H1 (cell line): ENCODE data around the gene TAX1BP1. TPM values are rescaled to one million over a fixed set of nuclear protein-coding genes. Genes with fewer than 3 reads are reported as not detected.

Experiments used
- CTCF ChIA-PET: fragments of 300-600 bp; sonication (Branson Sonifier 250); formaldehyde crosslinking; loops from one replicate; lab custom pipeline; 2021; ENCODE audit not compliant: partially characterized antibody; lab: Charles Lee
- POLR2A ChIA-PET: fragments of 300-600 bp; sonication (Branson Sonifier 250); formaldehyde crosslinking; loops from one replicate; lab custom pipeline; 2021; ENCODE audit warnings: inconsistent platforms; ENCODE audit not compliant: partially characterized antibody; lab: Charles Lee
- DNase-seq, 2 experiments: peaks; one replicate each; pipeline versions ENCODE4 v3.0.0 to v3.0.0-alpha.2; 2010 to 2022; ENCODE audit warnings: low spot score in 2 of 2, low read depth in 1 of 2, mixed read lengths in 1 of 2
- FAIRE-seq: peaks from 2 replicates; lab custom pipeline; 2011; peaks lifted over from hg19 to GRCh38; lab: Jason Lieb, UNC
- H2AFZ ChIP-seq: 2 replicates; pipeline ENCODE4 v1.8.1; 2012; ENCODE audit warnings: low read length, inconsistent platforms
- H2AK5ac ChIP-seq: 2 replicates; pipeline ENCODE4 v1.6.1; 2013; ENCODE audit warnings: low read depth, low read length
- H2BK120ac ChIP-seq: replicated peaks from 2 replicates; pipeline ENCODE3; 2013; ENCODE audit warnings: low read depth, low read length, inconsistent platforms
- H2BK12ac ChIP-seq: 2 replicates; pipeline ENCODE4 v1.6.1; 2013; ENCODE audit warnings: low read depth, low read length
- H2BK15ac ChIP-seq: 2 replicates; pipeline ENCODE4 v1.6.1; 2013; ENCODE audit warnings: low read length
- H2BK20ac ChIP-seq: 2 replicates; pipeline ENCODE4 v1.6.1; 2013; ENCODE audit warnings: low read length
- H2BK5ac ChIP-seq: 2 replicates; pipeline ENCODE4 v1.6.1; 2013; ENCODE audit warnings: low read depth, low read length
- H3K14ac ChIP-seq: 2 replicates; pipeline ENCODE4 v1.6.1; 2013; ENCODE audit warnings: inconsistent platforms; ENCODE audit not compliant: insufficient read length
- H3K18ac ChIP-seq: 2 replicates; pipeline ENCODE4 v1.6.1; 2013; ENCODE audit warnings: low read length; ENCODE audit errors: extremely low read depth
- H3K23ac ChIP-seq: 2 replicates; pipeline ENCODE4 v1.6.1; 2013; ENCODE audit warnings: inconsistent platforms; ENCODE audit not compliant: insufficient read length
- H3K23me2 ChIP-seq: 2 replicates; pipeline ENCODE4 v1.6.1; 2013; ENCODE audit warnings: low read depth, low read length
- H3K27ac ChIP-seq: 2 replicates; pipeline ENCODE4 v1.6.1; 2011; ENCODE audit warnings: low read depth, low read length, inconsistent platforms
- H3K27me3 ChIP-seq, 4 experiments: replicated peaks in 1 of 4; 1 replicate in 1 of 4; 2 replicates in 3 of 4; pipeline versions ENCODE4 v1.6.1 to v1.8.1; 2011 to 2013; ENCODE audit warnings: low read length in 3 of 4, mild to moderate bottlenecking in 3 of 4, inconsistent platforms in 2 of 4, mixed read lengths in 2 of 4, moderate library complexity in 1 of 4; ENCODE audit not compliant: control insufficient read depth in 3 of 4, insufficient read depth in 3 of 4; ENCODE audit errors: extremely low read depth in 1 of 4
- H3K36me3 ChIP-seq, 4 experiments: 2 replicates each; pipeline versions ENCODE4 v1.6.1 to v1.8.1; 2011 to 2013; ENCODE audit warnings: mild to moderate bottlenecking in 4 of 4, low read length in 3 of 4, moderate library complexity in 2 of 4, control low read depth in 1 of 4, inconsistent platforms in 1 of 4; ENCODE audit not compliant: insufficient read depth in 4 of 4, control insufficient read depth in 2 of 4
- H3K4ac ChIP-seq: replicated peaks from 2 replicates; pipeline ENCODE3; 2013; ENCODE audit warnings: low read length, low read depth, mixed read lengths, inconsistent platforms; ENCODE audit not compliant: insufficient read length
- H3K4me1 ChIP-seq, 4 experiments: replicated peaks in 1 of 4; 1 replicate in 1 of 4; 2 replicates in 3 of 4; pipeline versions ENCODE4 v1.6.1 to v1.8.1; 2011 to 2013; ENCODE audit warnings: low read length in 3 of 4, inconsistent platforms in 2 of 4, mixed read lengths in 1 of 4; ENCODE audit not compliant: insufficient read depth in 4 of 4, control insufficient read depth in 3 of 4
- H3K4me2 ChIP-seq, 2 experiments: 2 replicates each; pipeline versions ENCODE4 v1.6.1 to v1.8.1; 2011 to 2013; ENCODE audit warnings: low read depth in 2 of 2, low read length in 2 of 2, control low read depth in 1 of 2, inconsistent platforms in 1 of 2, mild to moderate bottlenecking in 1 of 2; ENCODE audit not compliant: insufficient read depth in 1 of 2
- H3K4me3 ChIP-seq, 4 experiments: fragments of 200-600, 300-600 bp in 1 of 4; sonication (generic), shearing (Covaris generic), sonication (Bioruptor Twin) in 1 of 4; 2 replicates each; pipeline versions ENCODE4 v1.5.1 to v1.8.1; 2011 to 2016; ENCODE audit warnings: low read length in 4 of 4, low read depth in 3 of 4, control low read depth in 2 of 4, inconsistent platforms in 2 of 4, mild to moderate bottlenecking in 2 of 4, mixed read lengths in 1 of 4, moderate library complexity in 1 of 4; ENCODE audit not compliant: insufficient read depth in 2 of 4; ENCODE audit errors: extremely low read depth in 1 of 4
- H3K56ac ChIP-seq: replicated peaks from 2 replicates; pipeline ENCODE3; 2013; ENCODE audit warnings: low read depth, mild to moderate bottlenecking, mixed read lengths, low read length, inconsistent platforms; ENCODE audit not compliant: insufficient read length
- H3K79me1 ChIP-seq: 2 replicates; pipeline ENCODE4 v1.6.1; 2013; ENCODE audit warnings: low read depth, low read length, control low read depth
- H3K79me2 ChIP-seq, 2 experiments: 2 replicates each; pipeline versions ENCODE4 v1.6.1 to v1.8.1; 2012 to 2013; ENCODE audit warnings: low read length in 2 of 2, mild to moderate bottlenecking in 2 of 2, inconsistent platforms in 1 of 2; ENCODE audit not compliant: insufficient read depth in 2 of 2, control insufficient read depth in 1 of 2
- H3K9ac ChIP-seq, 4 experiments: replicated peaks in 1 of 4; 1 replicate in 1 of 4; 2 replicates in 3 of 4; pipeline versions ENCODE4 v1.6.1 to v1.8.1; 2011 to 2013; ENCODE audit warnings: low read depth in 3 of 4, low read length in 3 of 4, control low read depth in 2 of 4, mild to moderate bottlenecking in 2 of 4, moderate library complexity in 2 of 4, inconsistent platforms in 1 of 4; ENCODE audit errors: extremely low read depth in 1 of 4
- H3K9me3 ChIP-seq, 2 experiments: 2 replicates each; pipeline versions ENCODE4 v1.6.1 to v1.8.1; 2012 to 2013; ENCODE audit warnings: mild to moderate bottlenecking in 2 of 2, moderate library complexity in 2 of 2, control low read depth in 1 of 2, inconsistent platforms in 1 of 2, low read depth in 1 of 2, low read length in 1 of 2, mixed read lengths in 1 of 2; ENCODE audit not compliant: insufficient read depth in 2 of 2
- H4K20me1 ChIP-seq, 2 experiments: replicated peaks in 1 of 2; 2 replicates each; pipeline versions ENCODE3 to v1.8.1; 2011 to 2013; ENCODE audit warnings: inconsistent platforms in 2 of 2, low read length in 2 of 2, mild to moderate bottlenecking in 1 of 2; ENCODE audit not compliant: insufficient read depth in 2 of 2, control insufficient read depth in 1 of 2
- H4K5ac ChIP-seq: 2 replicates; pipeline ENCODE4 v1.6.1; 2013; ENCODE audit warnings: low read length, low read depth, mixed read lengths, inconsistent platforms; ENCODE audit not compliant: insufficient read length
- H4K8ac ChIP-seq: 2 replicates; pipeline ENCODE4 v1.8.0; 2013; ENCODE audit warnings: mild to moderate bottlenecking, moderate library complexity, low read length, inconsistent platforms; ENCODE audit not compliant: insufficient read depth; ENCODE audit errors: extremely low read depth
- H4K91ac ChIP-seq: replicated peaks from 2 replicates; pipeline ENCODE3; 2013; ENCODE audit warnings: low read length, mixed read lengths, inconsistent platforms; ENCODE audit not compliant: insufficient read length
- CTCF ChIP-seq, 3 experiments: IDR thresholded peaks; 1 replicate in 2 of 3; 2 replicates in 1 of 3; pipeline versions ENCODE4 v1.5.1 to v1.6.1; 2011; ENCODE audit warnings: low read length in 3 of 3, mild to moderate bottlenecking in 3 of 3, inconsistent platforms in 2 of 3, low read depth in 1 of 3, moderate library complexity in 1 of 3; ENCODE audit not compliant: insufficient read depth in 1 of 3; ENCODE audit errors: control extremely low read depth in 1 of 3
- RAD21 ChIP-seq, 2 experiments: IDR thresholded peaks in 1 of 2; conservative IDR thresholded peaks in 1 of 2; 2 replicates each; pipeline ENCODE4 v1.6.1; 2011; ENCODE audit warnings: low read depth in 2 of 2, low read length in 2 of 2, improper control_type of control experiment in 1 of 2, inconsistent platforms in 1 of 2, mild to moderate bottlenecking in 1 of 2, moderate library complexity in 1 of 2
- ZNF274 ChIP-seq: IDR thresholded peaks from 2 replicates; pipeline ENCODE4 v1.7.0; 2012; ENCODE audit warnings: low read length, borderline replicate concordance; ENCODE audit errors: extremely low read depth
- WGBS, 2 experiments: shearing (Covaris generic) in 1 of 2; methylation state at CpG; one replicate each; pipeline versions ENCODE4 v1.1.6 to v1.1.7; 2013 to 2015; ENCODE audit warnings: low lambda C conversion rate in 2 of 2, mixed read lengths in 2 of 2, inconsistent platforms in 1 of 2, low coverage in 1 of 2, missing lambda C conversion rate in 1 of 2; ENCODE audit not compliant: insufficient replicate concordance in 2 of 2, insufficient coverage in 1 of 2, insufficient read length in 1 of 2; ENCODE audit errors: extremely low coverage in 1 of 2, missing lambda C conversion rate in 1 of 2; 5-methylcytosine and 5-hydroxymethylcytosine counted together
- polyA plus RNA-seq, 7 experiments: library from polyadenylated mRNA; depleted of rRNA in 3 of 7; stranded (reverse) in 5 of 7; unstranded in 2 of 7; fragments of >200 nt in 5 of 7; fragments of 200-250 nt in 2 of 7; gene quantifications; 1 replicate in 5 of 7; 2 replicates in 1 of 7; 4 replicates in 1 of 7; pipeline versions ENCODE4 v1.2.1 to v1.2.3, GENCODE V29; 2011 to 2013; ENCODE audit warnings: missing spikeins in 2 of 7, mixed read lengths in 2 of 7
- total RNA-seq: library from RNA; stranded (reverse); fragmentation: NEBNext Ultra II Directional; extraction: Animal tissue kit (Norgen Biotek cat#: 25700); gene quantifications from 2 replicates; pipeline ENCODE4 v1.2.1, GENCODE V29; 2021

TAX1BP1 gene
- total and polyA plus RNA-seq, 2 of the 8 experiments (the other 6 are each of a cell fraction or from before 2014, with no cell fraction given) = 56.0 to 62.7 TPM

- H2AFZ ChIP-seq = no peak overlapping the region
- H3K79me1 ChIP-seq = no peaks in the 10 kb centered on the region; the same call in 1 of the 2 replicates
- TF ChIP-seq ZNF274 (no peak), CTCF (IDR thresholded peaks at IDR 0.05; ENCODE audit: control extremely low read depth in 1 of 3, insufficient read depth in 1 of 3, low read depth in 1 of 3, low read length in 3 of 3) (peak; percentile 12 to 52 (median 40); a peak in 2 of 4 replicates), RAD21 (IDR thresholded peaks at IDR 0.05 in 1 of 2, conservative IDR thresholded peaks at IDR 0.05 in 1 of 2; ENCODE audit: low read depth in 2 of 2, low read length in 2 of 2) (peak; percentile 31 to 35; a peak in 2 of 4 replicates)
- H4K8ac ChIP-seq = no peak overlapping the region
- WGBS, 2 experiments = 85% methylated on average over 1 of the region's 1 CpG; no CpG with 5 or more reads in 1 of the 2 experiments
- H2AK5ac ChIP-seq = no peak overlapping the region
- no peaks in the 10 kb centered on the region for H3K79me2 ChIP-seq
- H3K18ac ChIP-seq = no peak overlapping the region
- CTCF ChIA-PET = interaction anchor here (1.2 kb wide), 1 partner anchor 527 kb away, joined by 5 read pairs; no protein-coding TSS in a partner anchor
- peaks cover 0 to 15% (median 9%) of the 10 kb centered on the region in 4 experiments; a peak in 3 of 7 replicates for H3K27me3 ChIP-seq
- H2BK120ac ChIP-seq = no peak overlapping the region
- H2BK15ac ChIP-seq = no peak overlapping the region
- peaks cover 0 to 1% of the 10 kb centered on the region in 2 experiments for H4K20me1 ChIP-seq
- FAIRE-seq (no peak), DNase-seq (no peak)
- H4K5ac ChIP-seq = no peak overlapping the region
- no peaks in the 10 kb centered on the region for H3K4me1 ChIP-seq
- H3K36me3 ChIP-seq = no peaks in the 10 kb centered on the region
- no peaks in the 10 kb centered on the region for H3K23me2 ChIP-seq
- H3K9me3 ChIP-seq = no peaks in the 10 kb centered on the region
- no peak overlapping the region for H3K4me3 ChIP-seq
- H4K91ac ChIP-seq = no peak overlapping the region
- no peak overlapping the region for H3K23ac ChIP-seq
- H2BK20ac ChIP-seq = no peak overlapping the region
- H2BK5ac ChIP-seq = no peak overlapping the region
- POLR2A ChIA-PET = no interaction called here
- H3K4me2 ChIP-seq = no peak overlapping the region
- no peak overlapping the region for H3K56ac ChIP-seq
- H3K14ac ChIP-seq = no peak overlapping the region
- H2BK12ac ChIP-seq = no peak overlapping the region
- H3K9ac ChIP-seq = no peak overlapping the region
- H3K27ac ChIP-seq = no peak overlapping the region
- no peak overlapping the region for H3K4ac ChIP-seq
Measured at GRCh38 chr7:27723085-27723484, 16.9 kb upstream of the TAX1BP1 start.
